ENCODE results near the gene TMEM52B.

Gene TMEM52B
- 0.34 to 3.7 (median 2.2) reads per million in 17 experiments for total RNA-seq

- DNase-seq, result no peak
Observed at GRCh38 chr12:10178821-10179220, at the start of gene TMEM52B. TMEM52B (plus strand) TSS chr12:10179032; CDS start chr12:10179575, 543 bp downstream.

DNA sequence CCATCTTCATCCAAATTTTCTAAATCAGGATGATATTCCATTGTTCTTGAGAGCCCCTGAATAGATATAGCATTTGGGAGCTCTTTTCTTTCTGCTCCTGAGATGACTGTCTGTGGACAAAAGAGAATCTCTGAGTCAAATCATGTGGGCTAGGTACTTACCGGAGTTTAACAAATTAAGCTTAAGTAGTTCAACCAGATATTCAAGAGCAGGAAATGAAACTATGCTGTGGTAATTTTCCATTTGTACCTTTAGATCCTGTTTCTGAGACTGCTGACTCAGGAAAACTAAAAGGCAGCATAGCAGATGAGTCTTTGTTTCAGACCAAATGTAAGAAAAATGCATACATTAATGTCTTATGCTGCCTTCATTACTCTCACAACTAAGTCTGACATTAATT is 48.8 kb upstream of the TMEM52B start, which contains the start of gene CLEC7A:
Gene CLEC7A (minus strand): TSS at position 158 of the 400 bp plus-strand sequence. CDS start 117 bp downstream, at position 41.
- DNase-seq, result peak; percentile 54 to 94 (median 80)

DNA sequence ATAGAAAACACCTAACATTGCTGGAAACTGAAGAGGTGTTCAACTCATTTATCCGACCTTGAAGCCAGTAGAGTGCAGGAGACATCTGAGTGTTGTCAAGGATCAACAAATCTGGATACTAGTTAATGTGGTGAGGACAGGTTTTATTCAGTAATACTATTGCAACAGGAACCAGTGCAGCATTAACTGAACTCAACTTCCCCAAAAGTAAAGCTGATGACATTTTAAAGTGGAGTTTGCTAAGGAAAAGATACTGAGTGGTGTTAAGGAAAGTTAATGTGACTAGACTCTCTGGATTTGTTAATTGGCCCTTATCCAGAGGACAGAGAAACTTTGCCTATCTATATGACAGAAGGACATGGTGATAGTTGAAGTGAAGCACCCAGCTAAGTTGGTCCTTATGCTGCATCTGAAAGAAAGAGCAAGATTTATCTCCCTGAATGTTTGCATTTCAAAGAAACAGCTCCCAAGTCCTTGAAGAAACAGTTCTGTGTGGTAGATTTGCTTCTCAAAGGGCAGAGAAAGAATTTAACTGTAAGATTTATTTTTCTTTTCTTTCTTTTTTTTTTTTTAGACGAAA is 47.6 kb upstream of the TMEM52B start:
- peak; percentile 50 to 91 (median 72) for DNase-seq

- no peak for DNase-seq
Observed at GRCh38 chr12:10132850-10133370, 45.9 kb upstream of the TMEM52B start.

DNA sequence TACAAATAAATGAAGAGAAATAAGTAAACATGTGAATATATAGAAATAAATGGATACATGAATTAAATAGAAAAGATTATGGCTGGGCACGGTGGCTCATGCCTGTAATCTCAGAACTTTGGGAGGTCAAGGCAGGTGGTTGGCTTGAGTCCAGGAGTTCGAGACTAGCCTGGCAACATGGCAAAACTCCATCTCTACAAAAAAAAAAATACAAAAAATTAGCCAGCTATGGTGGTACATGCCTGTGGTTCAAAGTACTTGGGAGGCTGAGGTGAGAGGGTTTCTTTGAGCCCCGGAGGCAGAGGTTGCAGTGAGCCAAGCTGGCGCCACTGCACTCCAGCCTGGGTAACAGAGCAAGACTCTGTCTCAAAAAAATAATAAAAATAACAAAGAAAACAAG is 43.7 kb upstream of the TMEM52B start:
- no peak for DNase-seq

DNA sequence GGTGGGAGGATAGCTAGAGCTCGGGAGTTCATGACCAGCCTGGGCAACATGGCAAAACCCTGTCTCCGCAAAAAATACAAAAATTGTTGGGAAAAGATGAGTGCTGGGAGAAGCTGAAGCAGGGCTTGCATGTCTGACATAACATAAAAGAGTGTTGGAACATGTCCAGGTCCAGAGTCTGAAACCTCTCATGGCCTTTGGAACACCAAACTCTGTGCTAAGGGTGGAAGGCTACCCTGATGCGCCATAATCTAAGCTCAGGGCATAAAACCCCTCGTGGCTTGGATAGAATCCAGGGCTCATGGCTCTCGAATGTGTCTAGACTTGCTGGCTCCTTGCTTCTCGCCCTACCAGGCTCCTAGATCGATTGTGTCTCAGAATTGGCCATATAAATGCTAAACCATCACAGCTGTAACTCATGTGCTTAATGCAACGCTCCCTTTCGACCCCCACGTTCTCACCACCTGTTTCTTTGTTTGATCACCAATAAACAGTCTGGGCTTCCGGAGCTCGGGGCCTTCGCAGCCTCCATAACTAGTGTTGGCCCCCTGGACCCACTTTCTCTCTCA is 42.1 kb upstream of the TMEM52B start:
- no peak for DNase-seq

GRCh38 chr12:10140001-10140400 is 38.8 kb upstream of the TMEM52B start:
- DNase-seq, result peak; percentile 78 to 86 (median 80)

DNA sequence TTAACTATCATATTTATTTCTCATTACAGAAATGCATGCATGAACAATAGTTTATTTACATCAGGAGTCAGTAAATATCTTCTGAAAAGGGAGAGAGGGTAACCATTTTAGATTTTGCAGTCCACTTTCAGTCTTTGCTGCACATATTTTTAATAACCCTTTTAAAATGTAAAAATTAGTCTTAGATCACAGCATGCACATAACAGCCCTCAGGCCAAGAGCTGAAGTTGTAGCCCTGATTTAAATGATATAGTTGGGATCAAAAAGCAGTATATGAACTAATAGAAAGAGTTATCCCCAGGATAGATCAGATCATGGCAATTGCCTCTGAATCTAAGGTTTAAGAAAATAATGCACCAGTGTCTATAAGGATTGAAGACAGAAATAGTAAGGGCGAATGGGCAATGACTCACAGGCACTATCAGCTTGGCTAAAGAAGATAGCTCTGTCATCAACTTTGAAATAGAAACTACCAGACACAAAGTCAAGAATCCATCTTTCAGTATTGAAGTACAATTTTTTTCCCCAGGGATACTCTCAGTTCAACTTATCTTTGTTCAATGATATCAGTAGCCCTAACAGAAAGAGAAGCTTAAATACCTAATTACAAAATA is 35.7 kb upstream of the TMEM52B start:
- DNase-seq, result peak; percentile 19 to 64 (median 44)

GRCh38 chr12:10147714-10148403 is 31.0 kb upstream of the TMEM52B start:
- DNase-seq, result no peak

DNA sequence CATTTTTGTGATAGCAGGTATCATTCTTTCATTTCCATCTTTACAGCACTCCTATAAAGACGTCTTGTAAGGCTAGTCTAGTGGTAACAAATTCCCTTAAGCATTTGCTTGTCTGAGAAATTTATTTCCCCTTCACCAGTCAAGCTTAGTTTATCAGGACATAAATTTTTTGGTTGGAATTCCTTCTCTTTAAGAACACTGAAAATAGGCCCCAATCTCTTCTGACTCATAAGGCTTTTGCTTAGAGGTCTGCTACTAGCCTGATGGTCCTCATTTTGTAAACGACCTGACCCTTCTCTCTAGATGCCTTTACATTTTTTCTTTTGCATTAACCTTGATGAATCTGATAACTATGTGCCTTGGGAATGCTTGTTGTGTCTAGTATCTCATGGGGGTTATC is 27.2 kb upstream of the TMEM52B start:
- DNase-seq, result no peak

GRCh38 chr12:10153271-10154144 is 25.3 kb upstream of the TMEM52B start:
- peak; percentile 87 to 88 (median 88) for DNase-seq

- no peak for DNase-seq
Observed at GRCh38 chr12:10154145-10154496, 24.7 kb upstream of the TMEM52B start.

GRCh38 chr12:10155966-10156365 is 22.9 kb upstream of the TMEM52B start:
- peak in 2 of 4 experiments; percentile 60 to 64 for DNase-seq

DNA sequence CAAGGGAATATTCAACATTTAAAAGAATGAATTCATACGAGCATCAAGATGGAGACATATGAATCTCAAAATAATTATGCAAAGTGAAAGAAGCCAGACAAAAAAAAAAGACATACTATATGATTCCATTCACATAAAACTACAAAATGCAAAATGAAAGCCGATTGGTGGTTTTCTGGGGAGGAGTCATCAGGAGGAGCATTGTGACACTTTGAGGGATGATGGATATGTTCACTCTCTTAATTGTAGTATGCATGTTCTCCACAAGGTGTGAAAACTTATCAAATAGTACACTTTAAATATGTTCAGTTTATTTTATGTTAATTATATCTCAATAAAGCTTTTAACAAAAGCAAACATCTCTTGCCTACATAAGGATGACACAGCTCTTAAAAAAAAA is 20.4 kb upstream of the TMEM52B start:
- peak in 1 of 4 experiments; percentile 26 for DNase-seq

GRCh38 chr12:10159280-10159679 is 19.6 kb upstream of the TMEM52B start:
- peak in 3 of 4 experiments; percentile 43 to 64 (median 58) for DNase-seq

DNA sequence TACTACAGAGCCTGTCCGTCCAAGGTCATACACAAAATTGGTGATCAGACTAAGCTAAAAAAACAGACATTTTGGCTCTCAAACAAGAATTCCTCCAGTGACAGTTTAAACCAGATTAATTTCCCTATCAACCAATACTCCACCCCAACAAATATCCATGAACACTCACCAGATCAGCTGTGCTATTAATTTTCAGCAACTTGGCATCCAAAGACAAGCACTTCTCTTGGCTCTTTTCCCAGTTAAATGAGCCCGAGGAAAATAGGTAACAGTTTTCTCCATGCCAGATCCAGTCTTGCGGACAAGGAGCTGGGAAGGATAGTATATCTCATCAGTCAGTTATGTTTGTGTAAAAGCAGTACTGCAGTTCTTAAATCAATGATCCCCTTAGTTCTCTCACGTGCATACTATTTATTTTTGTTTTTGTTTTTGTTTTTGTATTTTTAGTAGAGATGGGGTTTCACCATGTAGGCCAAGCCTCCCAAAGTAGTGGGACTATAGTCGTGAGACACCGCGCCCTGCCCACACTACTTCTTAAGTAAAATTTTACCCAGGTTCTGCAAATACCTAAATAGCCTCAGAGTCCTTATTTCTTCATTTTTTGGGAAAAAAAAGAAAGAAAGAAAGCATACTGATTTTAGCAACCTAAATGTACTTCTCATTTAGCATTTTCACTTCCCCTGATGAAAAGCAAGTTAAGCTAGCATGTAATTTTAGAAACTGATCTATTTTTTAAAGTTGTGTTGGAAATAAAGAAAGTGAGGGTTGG is 18.0 kb upstream of the TMEM52B start:
- peak in 3 of 4 experiments; percentile 65 to 83 (median 79) for DNase-seq

- DNase-seq, result peak in 1 of 4 experiments; percentile 21
Observed at GRCh38 chr12:10163084-10163483, 15.7 kb upstream of the TMEM52B start.

GRCh38 chr12:10165421-10165820 is 13.4 kb upstream of the TMEM52B start:
- DNase-seq, result no peak

DNA sequence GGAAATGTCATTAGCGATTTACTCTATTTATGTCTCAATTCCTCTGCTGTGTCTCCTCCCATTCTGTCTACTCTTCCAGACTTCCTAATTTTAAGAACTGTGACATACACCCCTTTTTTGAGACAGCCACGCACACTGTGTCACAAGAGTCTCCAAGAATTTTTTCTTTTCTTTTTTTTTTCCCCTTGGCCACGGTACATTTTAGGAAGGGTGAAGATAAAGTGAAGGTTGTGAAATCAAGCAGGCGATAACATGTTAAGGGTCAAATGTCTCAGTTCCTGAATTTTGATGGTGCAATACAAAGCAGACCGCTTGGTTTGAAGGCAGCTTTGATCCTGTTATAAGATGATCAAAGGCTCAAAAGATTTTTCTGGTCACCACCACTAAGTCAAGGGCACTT is 11.2 kb upstream of the TMEM52B start:
- peak; percentile 78 to 96 (median 87) for DNase-seq

GRCh38 chr12:10169104-10169503 is 9.7 kb upstream of the TMEM52B start:
- DNase-seq, result no peak

GRCh38 chr12:10170216-10170615 is 8.6 kb upstream of the TMEM52B start:
- DNase-seq, result no peak

Data from suppressor macrophage (primary cell).